Lower leg skin (tissue), 4 donors: Measurements from ENCODE around the gene CD247. TPM values are rescaled to one million over a fixed set of nuclear protein-coding genes. Genes with fewer than 3 reads are reported as not detected.

ENCODE experiments used
- DNase-seq, 2 donors: peaks; one replicate each; pipeline ENCODE4 v3.0.0-alpha.2; 2019; ENCODE audit warnings: low spot score in 2 of 2
- H3K4me3 ChIP-seq: fragments of 200-600 bp; sonication (generic); 2 replicates; pipeline ENCODE4 v1.5.1; 2017; ENCODE audit warnings: mild to moderate bottlenecking, low read depth; ENCODE audit not compliant: poor library complexity, severe bottlenecking
- CTCF ChIP-seq, 3 donors: fragments of 450-650 bp; IDR thresholded peaks; one replicate each; pipeline ENCODE4 v1.5.1; 2016; ENCODE audit warnings: antibody characterized with exemption in 3 of 3, mild to moderate bottlenecking in 3 of 3, moderate library complexity in 2 of 3
- POLR2A ChIP-seq, 2 donors: fragments of 450-650 bp; IDR thresholded peaks; one replicate each; pipeline ENCODE4 v1.6.1; 2016 to 2017; ENCODE audit warnings: antibody characterized with exemption in 2 of 2, mild to moderate bottlenecking in 1 of 2, moderate library complexity in 1 of 2
- WGBS, 2 donors: methylation state at CpG; one replicate each; pipeline ENCODE4 v1.1.5; 2018; 5-methylcytosine and 5-hydroxymethylcytosine counted together
- intact Hi-C: fragments of 100-400 bp; cut with DNase I; formaldehyde crosslinking; loops from one replicate; pipeline ENCODE4 v1.15.0; 2023; ENCODE audit warnings: low total_unique reads
- total RNA-seq, 4 donors: library from RNA; depleted of rRNA; stranded (reverse); fragments of >200 nt; gene quantifications; one replicate each; pipeline ENCODE4 v1.1.0, GENCODE V29; 2016

Gene CD247
- under 1 TPM in 3 of 4 donors, not detected in 1; 0.27 to 0.61 (median 0.58) TPM for total RNA-seq

- intact Hi-C loops, result no loop called here
- no peak for TF ChIP-seq CTCF (IDR thresholded peaks at IDR 0.05)
- H3K4me3 ChIP-seq, result no peak within 1 kb of the TSS
- 84 to 86% methylated on average over 14 of the region's 14 CpGs for WGBS, 2 donors
- no peak for DNase-seq
Measured at GRCh38 chr1:167518331-167518700, at the start of gene CD247. TSS of gene CD247 (minus strand) at chr1:167518529. CDS start at chr1:167518465, 64 bp downstream.

- 67 to 80% methylated on average over 5 of the region's 5 CpGs for WGBS, 2 donors
- H3K4me3 ChIP-seq, result no peak overlapping the region
- intact Hi-C loops, result no loop called here
- no peak for DNase-seq
- TF ChIP-seq POLR2A (IDR thresholded peaks at IDR 0.05), result no peak
- TF ChIP-seq CTCF (IDR thresholded peaks at IDR 0.05), result no peak
Measured at GRCh38 chr1:167567663-167568062, 49.3 kb upstream of the CD247 start.

GRCh38 chr1:167566766-167567165, 48.4 kb upstream of the CD247 start:
- DNase-seq, result no peak
- intact Hi-C loops, result no loop called here
- 71 to 74% methylated on average over 3 of the region's 3 CpGs for whole genome bisulfite sequencing, 2 donors
- H3K4me3 ChIP-seq, result no peak overlapping the region
- TF ChIP-seq POLR2A (IDR thresholded peaks at IDR 0.05) (no peak), CTCF (IDR thresholded peaks at IDR 0.05) (no peak)

- TF ChIP-seq POLR2A (IDR thresholded peaks at IDR 0.05) (no peak), CTCF (IDR thresholded peaks at IDR 0.05) (no peak)
- intact Hi-C loops, result no loop called here
- 76 to 83% methylated on average over 5 of the region's 5 CpGs for WGBS, 2 donors
- H3K4me3 ChIP-seq, result no peak overlapping the region
- no peak for DNase-seq
Measured at GRCh38 chr1:167565922-167566321, 47.6 kb upstream of the CD247 start.

- no peak for DNase-seq
- TF ChIP-seq CTCF (IDR thresholded peaks at IDR 0.05), result no peak
- no peak for TF ChIP-seq POLR2A (IDR thresholded peaks at IDR 0.05)
- WGBS, 2 donors, result 72 to 77% methylated on average over 5 of the region's 5 CpGs
- no peak overlapping the region for H3K4me3 ChIP-seq
- intact Hi-C loops, result no loop called here
Measured at GRCh38 chr1:167564612-167565270, 46.4 kb upstream of the CD247 start.
